Karpas-422 (cell line): ENCODE measurements around the gene ARPC1B. TPM values are rescaled to one million over a fixed set of nuclear protein-coding genes. Genes with fewer than 3 reads are reported as not detected.
"Not testable (repeated sequence)": the region's sequence is repeated elsewhere in the genome, so short reads cannot be mapped to it uniquely, and the experiment has no call there.

Experiments
- DNase-seq: peaks from one replicate; pipeline ENCODE4 v3.0.0-alpha.2; 2015
- H2AFZ ChIP-seq: fragments of 200-600 bp; sonication (generic); 2 replicates; pipeline ENCODE4 v1.6.1; 2014; ENCODE audit warnings: antibody characterized with exemption, low read length, mixed read lengths
- H3K27ac ChIP-seq: fragments of 200-600 bp; sonication (generic); 2 replicates; pipeline ENCODE4 v1.5.1; 2014; ENCODE audit warnings: mild to moderate bottlenecking, low read length, moderate library complexity
- H3K27me3 ChIP-seq: fragments of 200-600 bp; sonication (generic); 2 replicates; pipeline ENCODE4 v1.6.1; 2014; ENCODE audit warnings: low read length, mixed read lengths
- H3K36me3 ChIP-seq: fragments of 200-600 bp; sonication (generic); 2 replicates; pipeline ENCODE4 v1.6.1; 2014; ENCODE audit warnings: low read length, mixed read lengths; ENCODE audit not compliant: insufficient read depth
- H3K4me1 ChIP-seq: fragments of 200-600 bp; sonication (generic); 2 replicates; pipeline ENCODE4 v1.6.1; 2014; ENCODE audit warnings: mild to moderate bottlenecking, low read length, mixed read lengths
- H3K4me2 ChIP-seq: fragments of 200-600 bp; sonication (generic); 2 replicates; pipeline ENCODE4 v1.6.1; 2014; ENCODE audit warnings: low read length, low read depth, mild to moderate bottlenecking; ENCODE audit not compliant: poor library complexity, severe bottlenecking
- H3K4me3 ChIP-seq: fragments of 200-600 bp; sonication (generic); 2 replicates; pipeline ENCODE4 v1.5.1; 2014; ENCODE audit warnings: mild to moderate bottlenecking, antibody characterized with exemption, low read length, mixed read lengths
- H3K79me2 ChIP-seq: fragments of 200-600 bp; sonication (generic); 2 replicates; pipeline ENCODE4 v1.6.1; 2014; ENCODE audit warnings: mild to moderate bottlenecking, low read length, mixed read lengths
- H3K9ac ChIP-seq: fragments of 200-600 bp; sonication (generic); 2 replicates; pipeline ENCODE4 v1.6.0; 2014; ENCODE audit warnings: low read length
- H3K9me2 ChIP-seq: fragments of 200-600 bp; sonication (generic), shearing (Covaris generic); replicated peaks from 2 replicates; pipeline ENCODE4 v1.6.0; 2014; ENCODE audit warnings: mild to moderate bottlenecking, low read length, moderate library complexity; ENCODE audit not compliant: insufficient read depth
- H3K9me3 ChIP-seq: fragments of 300-700, 200-600 bp; sonication (generic); 2 replicates; pipeline ENCODE4 v1.6.1; 2014; ENCODE audit warnings: low read length, mixed read lengths
- H4K20me1 ChIP-seq: fragments of 200-600 bp; sonication (generic); 2 replicates; pipeline ENCODE4 v1.6.1; 2014; ENCODE audit warnings: mild to moderate bottlenecking, antibody characterized with exemption, low read length, low read depth; ENCODE audit not compliant: insufficient read depth
- total RNA-seq: library from RNA; depleted of rRNA; stranded (reverse); fragments of >200 nt; shearing (Covaris generic); gene quantifications from 2 replicates; pipeline ENCODE4 v1.2.3, GENCODE V29; 2014; ENCODE audit warnings: low replicate concordance

The ARPC1B gene
- total RNA-seq, 1 experiment from 2014 or later: 146 TPM

- H3K9me2 ChIP-seq, H3K4me1 ChIP-seq, H3K4me3 ChIP-seq, H3K9me3 ChIP-seq, H3K27ac ChIP-seq, H3K9ac ChIP-seq, H3K4me2 ChIP-seq, H4K20me1 ChIP-seq, H2AFZ ChIP-seq, H3K79me2 ChIP-seq, H3K27me3 ChIP-seq: not testable (repeated sequence)
- DNase-seq: peak; percentile 71
- H3K36me3 ChIP-seq: peaks cover 38% of the 10 kb centered on the region
These were observed 41.1 kb downstream of the ARPC1B start for GRCh38 chr7:99415513-99416127.

- Histone ChIP-seq H4K20me1 (no peaks in the 10 kb centered on the region), H3K4me2 (no peak overlapping the region), H3K4me3 (no peak overlapping the region), H3K79me2 (peaks cover 4% of the 10 kb centered on the region; the same call in 1 of the 2 replicates), H3K9ac (no peak overlapping the region), H3K9me2 (no peaks in the 10 kb centered on the region), H3K36me3 (peaks cover 31% of the 10 kb centered on the region; the same call in 1 of the 2 replicates), H3K27me3 (no peaks in the 10 kb centered on the region), H3K4me1 (no peaks in the 10 kb centered on the region), H3K9me3 (no peaks in the 10 kb centered on the region), H3K27ac (no peak overlapping the region), H2AFZ (no peak overlapping the region)
- no peak for DNase-seq
These were observed 43.7 kb downstream of the ARPC1B start for GRCh38 chr7:99418260-99418659.

GRCh38 chr7:99419323-99420021 lies 44.9 kb downstream of the ARPC1B start:
- no peaks in the 10 kb centered on the region for H3K4me1 ChIP-seq
- H3K9me3 ChIP-seq: no peaks in the 10 kb centered on the region
- no peaks in the 10 kb centered on the region for H3K9me2 ChIP-seq
- H3K79me2 ChIP-seq: peaks cover 4% of the 10 kb centered on the region; the same call in 1 of the 2 replicates
- H4K20me1 ChIP-seq: no peaks in the 10 kb centered on the region
- H3K27ac ChIP-seq: no peak overlapping the region
- DNase-seq: no peak
- H2AFZ ChIP-seq: no peak overlapping the region
- no peaks in the 10 kb centered on the region for H3K27me3 ChIP-seq
- no peak overlapping the region for H3K4me3 ChIP-seq
- peaks cover 33% of the 10 kb centered on the region; the same call in 1 of the 2 replicates for H3K36me3 ChIP-seq
- no peak overlapping the region for H3K9ac ChIP-seq
- no peak overlapping the region for H3K4me2 ChIP-seq

- no peaks in the 10 kb centered on the region for H3K9me3 ChIP-seq
- H3K9ac ChIP-seq: no peak overlapping the region
- H3K36me3 ChIP-seq: peaks cover 30% of the 10 kb centered on the region; the same call in 1 of the 2 replicates
- H3K27ac ChIP-seq: no peak overlapping the region
- no peak overlapping the region for H2AFZ ChIP-seq
- H3K4me3 ChIP-seq: no peak overlapping the region
- no peak overlapping the region for H3K4me2 ChIP-seq
- peaks cover 4% of the 10 kb centered on the region; the same call in 1 of the 2 replicates for H3K79me2 ChIP-seq
- no peaks in the 10 kb centered on the region for H3K4me1 ChIP-seq
- H3K9me2 ChIP-seq: no peaks in the 10 kb centered on the region
- no peaks in the 10 kb centered on the region for H4K20me1 ChIP-seq
- H3K27me3 ChIP-seq: no peaks in the 10 kb centered on the region
- DNase-seq: no peak
These were observed 45.7 kb downstream of the ARPC1B start for GRCh38 chr7:99420213-99420612.

- Histone ChIP-seq H3K9me3 (no peaks in the 10 kb centered on the region), H3K4me1 (no peaks in the 10 kb centered on the region), H3K4me3 (no peak overlapping the region), H3K27ac (no peak overlapping the region), H4K20me1 (no peaks in the 10 kb centered on the region), H3K4me2 (no peak overlapping the region), H3K36me3 (peaks cover 29% of the 10 kb centered on the region; the same call in 1 of the 2 replicates), H3K27me3 (no peaks in the 10 kb centered on the region), H3K9me2 (no peaks in the 10 kb centered on the region), H2AFZ (no peak overlapping the region), H3K79me2 (peaks cover 4% of the 10 kb centered on the region; the same call in 1 of the 2 replicates), H3K9ac (no peak overlapping the region)
- no peak for DNase-seq
These were observed 46.5 kb downstream of the ARPC1B start for GRCh38 chr7:99420986-99421385.

GRCh38 chr7:99422186-99422585 lies 47.7 kb downstream of the ARPC1B start:
- Histone ChIP-seq H3K27ac (no peak overlapping the region), H2AFZ (no peak overlapping the region), H3K4me1 (no peaks in the 10 kb centered on the region), H3K36me3 (peaks cover 21% of the 10 kb centered on the region; the same call in 1 of the 2 replicates), H3K9me2 (no peaks in the 10 kb centered on the region), H3K9me3 (no peaks in the 10 kb centered on the region), H3K4me2 (no peak overlapping the region), H3K27me3 (no peaks in the 10 kb centered on the region), H3K79me2 (peaks cover 4% of the 10 kb centered on the region; the same call in 1 of the 2 replicates), H4K20me1 (no peaks in the 10 kb centered on the region), H3K9ac (no peak overlapping the region), H3K4me3 (no peak overlapping the region)
- no peak for DNase-seq

- Histone ChIP-seq H4K20me1 (no peaks in the 10 kb centered on the region), H3K27ac (no peak overlapping the region), H3K79me2 (peaks cover 4% of the 10 kb centered on the region; the same call in 1 of the 2 replicates), H2AFZ (no peak overlapping the region), H3K27me3 (no peaks in the 10 kb centered on the region), H3K4me1 (no peaks in the 10 kb centered on the region), H3K4me2 (no peak overlapping the region), H3K9me2 (no peaks in the 10 kb centered on the region), H3K36me3 (peaks cover 17% of the 10 kb centered on the region; the same call in 1 of the 2 replicates), H3K9me3 (no peaks in the 10 kb centered on the region), H3K9ac (no peak overlapping the region), H3K4me3 (no peak overlapping the region)
- DNase-seq: no peak
These were observed 48.1 kb downstream of the ARPC1B start for GRCh38 chr7:99422625-99423024.

- H3K4me3 ChIP-seq: no peak overlapping the region
- H3K27ac ChIP-seq: no peak overlapping the region
- no peaks in the 10 kb centered on the region for H3K9me2 ChIP-seq
- no peaks in the 10 kb centered on the region for H3K27me3 ChIP-seq
- no peaks in the 10 kb centered on the region for H4K20me1 ChIP-seq
- no peak overlapping the region for H2AFZ ChIP-seq
- H3K4me2 ChIP-seq: no peak overlapping the region
- H3K36me3 ChIP-seq: peaks cover 14% of the 10 kb centered on the region; the same call in 1 of the 2 replicates
- H3K79me2 ChIP-seq: no peaks in the 10 kb centered on the region; the same call in 1 of the 2 replicates
- DNase-seq: no peak
- no peaks in the 10 kb centered on the region for H3K4me1 ChIP-seq
- H3K9me3 ChIP-seq: no peaks in the 10 kb centered on the region
- no peak overlapping the region for H3K9ac ChIP-seq
These were observed 50.6 kb downstream of the ARPC1B start for GRCh38 chr7:99424932-99425730.
